Renal pelvis (tissue), 4 donors: ENCODE results near the gene PRDM10. TPM values are rescaled to one million over a fixed set of nuclear protein-coding genes. Genes with fewer than 3 reads are reported as not detected.
"Not testable (repeated sequence)": the region's sequence is repeated elsewhere in the genome, so short reads cannot be mapped to it uniquely, and the experiment has no call there.

Experiments used
- DNase-seq: peaks from one replicate; pipeline ENCODE4 v3.0.0-alpha.2; 2013
- polyA plus RNA-seq, 3 donors: library from polyadenylated mRNA; unstranded; fragments of 120-200 nt; gene quantifications; one replicate each; pipeline ENCODE4 v1.2.1, GENCODE V29; 2013; ENCODE audit not compliant: insufficient read length in 3 of 3

The PRDM10 gene
- polyA plus RNA-seq, 3 donors = 8.6 to 11.0 (median 10.3) TPM

DNA sequence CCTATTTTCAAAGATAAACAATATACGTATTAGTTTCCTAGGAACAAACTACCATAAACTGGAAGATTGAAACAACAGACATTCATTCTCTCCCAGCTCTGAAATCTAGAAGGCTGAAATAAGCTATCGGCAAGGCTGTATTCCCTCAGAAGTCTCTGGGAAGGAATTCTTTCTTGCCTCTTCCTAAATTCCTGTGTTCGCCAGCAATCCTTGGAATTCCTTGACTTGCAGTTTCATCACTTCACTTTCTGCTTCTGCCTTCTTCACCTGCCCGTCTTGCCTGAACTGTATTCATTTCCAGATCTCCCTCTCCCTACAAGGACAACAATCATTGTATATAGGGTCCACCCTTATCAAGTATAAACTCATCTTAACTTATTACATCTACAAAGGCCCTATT, 17.7 kb upstream of the PRDM10 start:
- no peak for DNase-seq

GRCh38 chr11:130015846-130016245, 13.2 kb upstream of the PRDM10 start:
- DNase-seq = not testable (repeated sequence)

GRCh38 chr11:130008326-130008725, 5.7 kb upstream of the PRDM10 start:
- no peak for DNase-seq

DNA sequence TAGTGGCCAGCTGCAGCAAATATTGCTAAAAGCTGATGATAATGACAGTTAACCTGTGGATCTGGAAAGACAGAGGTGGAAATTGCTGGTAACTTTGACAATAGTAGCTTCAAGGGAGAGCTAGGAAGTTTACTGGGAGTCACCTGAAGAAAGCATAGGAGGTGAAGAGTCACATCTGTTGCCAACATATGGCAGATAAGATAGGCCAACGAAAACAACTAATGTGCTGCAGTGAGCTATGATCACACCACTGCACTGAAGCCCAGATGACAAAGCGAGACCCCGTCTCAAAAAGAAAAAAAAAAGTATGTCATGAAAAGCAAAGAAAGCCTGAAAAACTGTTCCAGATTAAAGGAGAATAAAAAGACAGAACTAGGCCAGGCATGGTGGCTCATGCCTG, 4.3 kb upstream of the PRDM10 start:
- no peak for DNase-seq

DNA sequence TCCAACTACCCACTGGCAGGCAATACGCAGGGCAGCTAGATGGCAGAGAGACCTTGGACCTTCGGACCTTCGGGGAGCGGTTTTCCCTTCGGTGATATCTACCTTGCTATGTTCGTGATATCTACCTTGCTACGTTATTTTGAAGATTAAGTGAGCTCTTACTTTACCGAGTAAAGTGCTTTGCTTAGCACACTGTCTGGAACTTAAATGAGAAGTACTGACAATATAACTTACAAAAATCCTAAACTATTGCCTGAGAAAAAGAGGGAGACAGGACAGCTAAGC, 1.0 kb upstream of the PRDM10 start:
- DNase-seq = no peak

DNA sequence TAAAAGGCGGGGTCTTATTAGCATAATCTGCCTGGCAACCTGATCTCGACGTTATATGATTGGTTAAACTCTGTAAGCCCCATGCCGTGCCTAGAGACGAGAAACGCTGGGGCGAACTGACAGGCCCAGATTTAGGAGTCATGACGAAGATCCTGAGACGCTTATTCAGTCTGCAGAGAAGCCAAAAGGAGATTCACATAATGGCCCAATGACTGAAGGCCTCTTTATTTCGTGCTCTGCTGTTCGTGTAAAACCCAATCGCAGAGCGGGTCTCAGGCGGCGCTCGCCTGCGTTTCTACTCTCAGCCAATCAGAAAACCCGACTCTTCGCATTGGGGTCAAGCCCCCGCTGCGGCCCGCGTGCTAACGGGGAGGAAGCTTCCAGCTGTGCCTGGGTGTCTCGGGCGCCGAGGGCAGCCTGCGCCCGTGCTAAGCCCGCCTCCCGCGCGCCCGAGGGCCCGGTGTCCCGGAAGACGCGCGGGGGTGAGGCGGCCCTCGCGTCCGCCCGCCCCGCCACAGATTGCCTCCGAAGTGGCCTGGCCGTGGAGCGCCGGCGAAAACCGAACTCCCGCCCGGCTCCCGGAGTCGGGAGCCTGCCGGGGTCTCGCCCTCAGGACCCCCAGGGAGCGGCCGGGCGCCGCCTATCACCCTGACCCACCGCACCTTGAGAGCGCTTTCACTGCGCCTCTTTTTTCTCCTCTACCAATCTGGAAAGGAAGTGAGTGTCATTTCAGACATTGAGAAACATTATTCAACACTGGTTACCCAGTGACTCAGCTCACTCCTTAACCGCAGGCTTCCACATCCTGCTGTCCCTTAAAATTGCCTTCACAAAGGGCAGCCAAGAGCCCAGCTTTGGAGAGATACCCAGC, 446 bp upstream of the PRDM10 start:
- peak; percentile 97 for DNase-seq

DNA sequence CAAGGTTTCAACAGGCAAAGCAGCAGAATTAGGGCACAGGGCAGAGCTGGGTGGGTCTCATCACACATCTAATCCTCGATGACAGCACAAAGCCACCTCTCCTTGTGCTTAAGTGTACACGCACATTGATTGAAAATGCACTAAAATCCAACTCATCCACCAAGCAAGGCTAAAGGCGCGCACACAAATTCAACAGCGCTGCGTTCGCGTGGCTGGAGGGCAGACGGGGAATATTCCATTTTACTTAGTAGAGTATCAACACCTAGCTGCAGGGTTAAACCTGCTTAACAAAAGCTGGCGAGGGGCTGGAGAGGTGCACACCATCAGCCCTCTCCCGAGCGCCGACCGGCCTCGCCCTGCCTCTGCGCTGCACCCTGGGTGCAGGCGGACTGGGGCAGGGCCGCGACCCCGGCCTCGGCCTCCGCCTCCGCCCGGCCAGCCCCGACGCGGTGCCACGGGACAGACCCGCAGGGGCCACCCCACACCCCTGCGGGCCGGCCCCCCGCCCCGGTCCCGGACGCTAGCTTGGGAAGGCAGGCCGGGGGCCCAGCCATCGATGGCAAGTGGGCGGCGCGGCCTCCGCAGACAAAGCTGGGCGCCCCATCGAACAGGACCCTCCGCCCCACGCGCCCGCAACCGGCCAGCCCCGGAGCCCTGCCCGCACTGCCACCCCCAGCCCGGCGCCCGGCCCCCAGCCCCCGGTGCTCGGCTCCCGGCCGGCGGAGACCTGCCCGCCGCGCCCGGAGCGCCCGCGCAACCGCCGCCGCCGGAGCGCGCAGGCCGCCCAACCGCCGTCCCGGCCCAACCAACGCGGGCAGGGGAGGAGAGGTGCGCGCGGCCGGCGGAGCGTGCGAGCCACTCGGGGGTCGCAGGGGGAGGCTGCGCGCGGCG, 929 bp downstream of the PRDM10 start:
- DNase-seq = peak; percentile 34

DNA sequence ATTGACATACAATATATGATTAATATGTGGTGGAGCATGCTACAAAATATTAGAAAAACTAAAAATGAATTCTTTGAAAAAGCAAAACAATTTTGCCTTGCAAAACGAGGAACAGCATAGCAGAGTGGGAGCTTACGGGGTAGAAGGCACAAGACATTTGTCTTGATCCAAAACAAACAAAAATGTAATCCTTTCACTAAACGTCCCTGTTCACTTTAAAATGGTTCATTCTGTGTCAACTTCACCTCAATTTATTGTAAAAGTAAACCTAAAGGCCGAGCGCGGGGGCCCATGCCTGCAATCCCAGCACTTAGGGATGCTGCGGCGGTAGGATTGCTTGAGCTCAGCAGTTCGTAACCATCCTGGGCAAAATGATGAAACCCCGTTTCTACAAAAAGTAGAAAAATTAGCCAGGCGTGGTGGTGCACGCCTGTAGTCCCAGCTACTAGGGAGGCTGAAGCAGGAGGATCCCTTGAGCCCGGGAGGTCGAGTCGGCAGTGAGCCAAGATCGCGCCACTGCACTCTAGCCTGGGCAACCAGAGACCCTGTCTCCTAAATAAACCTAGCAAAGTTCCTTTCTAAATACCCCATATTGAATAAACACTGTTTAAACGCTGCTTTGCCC, 2.0 kb downstream of the PRDM10 start:
- DNase-seq = no peak

GRCh38 chr11:129999407-129999806, 3.2 kb downstream of the PRDM10 start:
- DNase-seq = no peak

DNA sequence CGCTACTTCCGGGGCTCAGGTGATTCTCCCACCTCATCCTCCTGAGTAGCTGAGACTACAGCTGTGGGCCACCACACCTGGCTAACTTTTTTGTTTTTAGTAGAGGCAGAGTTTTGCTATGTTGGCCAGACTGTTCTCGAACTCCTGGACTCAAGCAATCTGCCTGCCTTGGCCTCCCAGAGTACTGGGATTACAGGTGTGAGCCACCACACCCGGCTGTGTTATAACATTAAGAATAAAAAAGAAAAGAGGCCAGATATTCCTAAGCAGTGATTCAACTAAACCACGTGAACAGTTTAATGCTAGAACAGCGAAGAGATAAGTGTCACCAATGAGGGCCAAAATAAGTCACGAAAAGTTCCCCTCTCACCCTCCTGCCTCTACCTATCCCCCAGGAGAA, 3.7 kb downstream of the PRDM10 start:
- DNase-seq = no peak

DNA sequence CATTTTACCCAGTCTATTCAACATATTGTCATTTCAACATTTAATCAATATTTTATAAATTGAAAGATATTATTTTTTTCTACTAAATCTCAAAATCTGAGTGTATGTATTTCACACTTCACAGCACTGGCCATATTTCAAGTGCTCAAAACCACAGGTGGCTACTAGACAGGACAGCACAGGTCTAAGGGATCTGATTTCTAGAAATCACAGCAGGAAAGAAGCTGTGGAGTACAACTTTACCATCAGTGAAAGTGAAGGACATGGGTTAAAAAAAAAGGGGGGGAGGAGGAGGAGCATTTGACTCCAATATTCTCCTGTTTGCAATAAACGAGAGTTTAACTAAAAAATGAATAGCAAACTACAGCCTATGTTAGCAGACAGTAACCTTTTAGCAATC, 4.5 kb downstream of the PRDM10 start:
- DNase-seq = no peak

DNA sequence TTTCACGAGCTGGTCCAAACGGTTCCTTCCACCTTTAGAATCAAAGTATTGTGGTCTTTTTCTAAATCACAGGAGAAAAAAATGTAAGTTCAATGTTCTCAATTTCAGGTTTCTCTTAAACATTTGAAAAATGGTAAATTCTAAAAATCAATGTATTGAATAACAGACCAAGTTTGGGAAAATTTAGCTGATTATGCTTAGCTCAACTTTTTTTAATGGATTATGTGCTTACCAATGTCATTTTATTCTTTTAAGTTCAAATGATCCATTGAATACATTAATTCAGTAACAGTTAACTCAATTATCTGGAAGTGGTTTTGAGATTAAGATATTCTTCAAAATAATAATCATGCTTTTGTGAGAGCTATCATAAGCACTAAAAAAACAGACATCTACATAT, 5.1 kb downstream of the PRDM10 start:
- no peak for DNase-seq

DNA sequence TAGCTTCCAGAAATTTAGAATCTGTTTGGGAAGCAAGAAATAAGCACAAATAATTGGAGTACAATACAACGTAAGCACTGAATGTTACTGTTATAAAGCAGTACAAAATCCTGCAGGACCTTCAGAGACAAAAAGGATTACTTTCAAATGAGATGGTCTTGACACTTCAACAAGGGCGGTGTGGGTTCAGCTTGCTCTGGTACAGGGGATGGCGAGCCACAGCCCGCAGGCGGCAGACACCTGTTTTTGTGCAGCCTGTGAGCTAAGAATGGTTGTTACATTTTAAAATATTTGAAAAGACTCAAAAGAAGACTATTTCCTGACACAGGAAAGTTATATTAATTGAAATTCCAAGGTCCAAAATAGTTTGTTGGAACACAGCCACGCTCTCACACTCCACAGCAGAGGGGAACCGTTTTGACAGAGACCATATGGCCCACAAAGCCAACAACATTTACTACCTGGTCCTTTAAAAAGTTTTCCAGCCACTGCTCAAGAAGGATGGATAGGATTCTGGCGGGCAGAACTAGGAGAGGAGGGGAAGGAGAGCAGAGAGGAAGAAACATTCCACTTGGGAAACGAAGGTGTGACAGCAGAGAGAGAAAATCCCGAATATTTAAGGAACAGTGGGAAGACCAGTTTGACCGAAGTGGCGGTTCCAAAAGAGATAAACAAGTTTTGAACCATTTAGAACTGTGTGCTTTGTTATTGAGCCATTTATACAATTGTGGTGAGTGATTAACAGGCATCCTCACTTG, 6.3 kb downstream of the PRDM10 start:
- peak; percentile 23 for DNase-seq

- DNase-seq = no peak
Measured at GRCh38 chr11:129995163-129995562, 7.5 kb downstream of the PRDM10 start.

DNA sequence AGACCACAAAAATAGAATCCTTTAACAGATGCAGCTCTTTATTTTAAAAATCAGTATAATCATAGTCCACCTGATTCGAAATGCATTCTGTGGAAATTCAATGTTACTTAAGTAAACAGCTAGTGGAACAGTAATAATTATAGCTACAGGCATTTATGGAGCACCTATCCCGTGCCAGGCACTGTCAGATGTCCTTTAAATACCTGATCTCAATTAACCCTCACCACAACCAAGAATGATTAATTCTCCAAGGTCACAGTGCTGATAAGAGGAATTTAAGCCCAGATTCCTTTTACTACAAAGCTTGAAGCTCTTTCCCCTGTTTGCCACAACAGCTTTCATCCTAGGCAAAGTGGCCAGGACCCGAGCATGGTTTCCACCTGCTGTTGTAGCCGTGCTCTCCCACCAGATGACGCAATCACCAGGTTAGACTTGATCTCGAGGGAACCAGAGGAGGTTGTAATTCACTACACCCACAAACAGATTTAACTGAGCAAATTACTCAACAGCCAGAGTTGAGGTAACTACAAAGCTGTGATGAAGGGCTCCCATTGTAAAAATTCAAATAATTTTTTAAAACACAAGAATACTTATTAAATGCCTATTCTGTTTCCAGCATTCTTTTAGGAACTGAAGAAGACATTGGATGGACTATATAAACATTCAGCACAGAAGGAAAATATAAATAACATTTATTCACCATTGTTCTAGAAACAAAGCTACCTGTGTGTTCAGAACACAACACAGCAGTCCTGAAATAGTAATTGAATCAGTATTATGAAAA, 10.3 kb downstream of the PRDM10 start:
- DNase-seq = peak; percentile 61

GRCh38 chr11:129989149-129989813, 13.4 kb downstream of the PRDM10 start:
- DNase-seq = no peak

- no peak for DNase-seq
Measured at GRCh38 chr11:129987950-129988349, 14.7 kb downstream of the PRDM10 start.

GRCh38 chr11:129985823-129986222, 16.8 kb downstream of the PRDM10 start:
- DNase-seq = no peak

DNA sequence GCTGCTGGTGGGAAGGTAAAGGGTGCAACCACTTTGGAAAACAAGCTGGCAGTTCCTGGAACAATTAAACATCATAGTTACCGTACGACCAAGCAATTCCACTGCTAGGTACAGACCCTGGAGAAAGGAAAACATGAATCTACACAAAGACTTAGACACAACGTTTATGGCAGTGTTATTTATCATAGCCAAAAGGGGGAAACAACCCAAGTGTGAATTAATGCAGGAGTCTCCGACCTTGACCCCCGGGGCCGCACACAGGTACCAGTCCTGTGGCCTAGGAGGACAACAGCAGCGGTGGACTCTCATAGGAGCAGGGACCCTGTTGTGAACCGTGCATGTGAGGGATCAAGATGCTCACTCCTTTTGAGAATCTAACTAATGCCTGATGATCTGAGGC, 22.5 kb downstream of the PRDM10 start:
- DNase-seq = no peak

- no peak for DNase-seq
Measured at GRCh38 chr11:129979046-129979605, 23.5 kb downstream of the PRDM10 start.
